SIG-M5 treated with dmso at 0.1 percent for 504 hours (cell line): ENCODE data around the gene C4B.
"Not testable (repeated sequence)": the region's sequence is repeated elsewhere in the genome, so short reads cannot be mapped to it uniquely, and the experiment has no call there.

Experiments used
- DNase-seq: peaks from one replicate; lab custom pipeline; 2025; ENCODE audit not compliant: unreplicated experiment; lab: John Stamatoyannopoulos, UW

The C4B gene

GRCh38 chr6:31980998-31981397 is 33.6 kb upstream of the C4B start:
- not testable (repeated sequence) for DNase-seq

- not testable (repeated sequence) for DNase-seq
Observed at GRCh38 chr6:31981744-31982143, 32.9 kb upstream of the C4B start, which contains the start of gene C4A. TSS of gene C4A (plus strand) at chr6:31982057. CDS start at chr6:31982108, 51 bp downstream.

- not testable (repeated sequence) for DNase-seq
Observed at GRCh38 chr6:31989363-31989762, 25.2 kb upstream of the C4B start.

- not testable (repeated sequence) for DNase-seq
Observed at GRCh38 chr6:31994421-31994820, 20.2 kb upstream of the C4B start.

GRCh38 chr6:31996385-31996784 is 18.2 kb upstream of the C4B start:
- DNase-seq: not testable (repeated sequence)

GRCh38 chr6:32002546-32003268 is 11.9 kb upstream of the C4B start:
- DNase-seq: not testable (repeated sequence)

- DNase-seq: not testable (repeated sequence)
Observed at GRCh38 chr6:32003301-32003700, 11.3 kb upstream of the C4B start.

- not testable (repeated sequence) for DNase-seq
Observed at GRCh38 chr6:32004393-32004792, 10.2 kb upstream of the C4B start.

- not testable (repeated sequence) for DNase-seq
Observed at GRCh38 chr6:32004864-32005537, 9.6 kb upstream of the C4B start.

- DNase-seq: not testable (repeated sequence)
Observed at GRCh38 chr6:32005538-32005880, 9.1 kb upstream of the C4B start.

- not testable (repeated sequence) for DNase-seq
Observed at GRCh38 chr6:32005991-32006529, 8.5 kb upstream of the C4B start.

- not testable (repeated sequence) for DNase-seq
Observed at GRCh38 chr6:32007086-32007485, 7.5 kb upstream of the C4B start.

GRCh38 chr6:32008037-32008436 is 6.6 kb upstream of the C4B start:
- DNase-seq: not testable (repeated sequence)

- not testable (repeated sequence) for DNase-seq
Observed at GRCh38 chr6:32008616-32009015, 6.0 kb upstream of the C4B start.

- DNase-seq: not testable (repeated sequence)
Observed at GRCh38 chr6:32009537-32009936, 5.1 kb upstream of the C4B start.

- DNase-seq: not testable (repeated sequence)
Observed at GRCh38 chr6:32010856-32011530, 3.6 kb upstream of the C4B start.

- not testable (repeated sequence) for DNase-seq
Observed at GRCh38 chr6:32012941-32013617, 1.5 kb upstream of the C4B start.

GRCh38 chr6:32013738-32014137 is 857 bp upstream of the C4B start:
- not testable (repeated sequence) for DNase-seq

GRCh38 chr6:32022100-32022499 is 7.5 kb downstream of the C4B start:
- not testable (repeated sequence) for DNase-seq

GRCh38 chr6:32028631-32029030 is 14.0 kb downstream of the C4B start:
- DNase-seq: not testable (repeated sequence)

- DNase-seq: not testable (repeated sequence)
Observed at GRCh38 chr6:32029553-32029952, 15.0 kb downstream of the C4B start.
